ENCODE data around the gene GAB2. TPM values are rescaled to one million over a fixed set of nuclear protein-coding genes. Genes with fewer than 3 reads are reported as not detected.

The GAB2 gene
- total RNA-seq, 1 donor from 2014 or later, result 6.6 TPM

DNA sequence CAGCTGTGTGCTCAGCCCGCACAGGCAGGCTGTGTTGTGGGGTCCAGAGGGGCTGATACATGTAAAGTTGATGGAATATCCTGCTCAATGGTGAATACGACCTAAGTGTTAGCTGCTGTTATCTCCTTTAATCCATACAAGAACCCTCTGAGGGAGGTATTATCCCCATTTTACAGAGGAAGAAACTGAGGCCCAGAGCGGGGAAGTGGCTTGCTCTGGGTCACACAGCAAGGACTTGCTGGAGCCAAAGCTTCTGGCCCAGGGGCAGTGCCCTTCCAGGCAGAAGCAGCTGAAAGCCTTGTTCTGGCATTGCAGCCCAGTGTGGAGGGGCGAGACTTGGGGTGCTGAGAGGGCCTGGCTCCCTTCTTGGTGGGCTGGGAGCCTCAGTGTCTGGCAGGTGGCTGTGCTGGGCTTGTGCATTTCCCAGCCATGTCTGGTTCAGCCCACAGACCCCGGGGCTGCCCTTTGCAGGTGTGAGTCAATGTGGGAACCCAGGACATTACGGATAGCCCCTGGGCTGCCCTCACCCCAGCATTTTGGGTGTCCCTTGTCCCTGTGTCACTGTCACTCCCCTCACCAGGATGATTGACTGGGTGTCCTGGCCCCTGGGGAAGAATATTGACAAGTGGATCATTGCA lies 218.5 kb downstream of the GAB2 start:
- peaks cover 14% of the 10 kb centered on the region for H3K36me3 ChIP-seq (ENCODE audit: control insufficient read depth, insufficient read depth, low read length)
- DNase-seq (ENCODE audit: low read depth), result no peak
- TF ChIP-seq, protein P1, sequence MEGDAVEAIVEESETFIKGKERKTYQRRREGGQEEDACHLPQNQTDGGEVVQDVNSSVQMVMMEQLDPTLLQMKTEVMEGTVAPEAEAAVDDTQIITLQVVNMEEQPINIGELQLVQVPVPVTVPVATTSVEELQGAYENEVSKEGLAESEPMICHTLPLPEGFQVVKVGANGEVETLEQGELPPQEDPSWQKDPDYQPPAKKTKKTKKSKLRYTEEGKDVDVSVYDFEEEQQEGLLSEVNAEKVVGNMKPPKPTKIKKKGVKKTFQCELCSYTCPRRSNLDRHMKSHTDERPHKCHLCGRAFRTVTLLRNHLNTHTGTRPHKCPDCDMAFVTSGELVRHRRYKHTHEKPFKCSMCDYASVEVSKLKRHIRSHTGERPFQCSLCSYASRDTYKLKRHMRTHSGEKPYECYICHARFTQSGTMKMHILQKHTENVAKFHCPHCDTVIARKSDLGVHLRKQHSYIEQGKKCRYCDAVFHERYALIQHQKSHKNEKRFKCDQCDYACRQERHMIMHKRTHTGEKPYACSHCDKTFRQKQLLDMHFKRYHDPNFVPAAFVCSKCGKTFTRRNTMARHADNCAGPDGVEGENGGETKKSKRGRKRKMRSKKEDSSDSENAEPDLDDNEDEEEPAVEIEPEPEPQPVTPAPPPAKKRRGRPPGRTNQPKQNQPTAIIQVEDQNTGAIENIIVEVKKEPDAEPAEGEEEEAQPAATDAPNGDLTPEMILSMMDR (IDR thresholded peaks at IDR 0.05; ENCODE audit: insufficient read depth, low read length, severe bottlenecking), result no peak
- no peak for FAIRE-seq
- no peaks in the 10 kb centered on the region for H3K27me3 ChIP-seq (ENCODE audit: control insufficient read depth, insufficient read depth, low read length)
- H3K4me3 ChIP-seq (ENCODE audit: low read depth, low read length), result no peak overlapping the region

DNA sequence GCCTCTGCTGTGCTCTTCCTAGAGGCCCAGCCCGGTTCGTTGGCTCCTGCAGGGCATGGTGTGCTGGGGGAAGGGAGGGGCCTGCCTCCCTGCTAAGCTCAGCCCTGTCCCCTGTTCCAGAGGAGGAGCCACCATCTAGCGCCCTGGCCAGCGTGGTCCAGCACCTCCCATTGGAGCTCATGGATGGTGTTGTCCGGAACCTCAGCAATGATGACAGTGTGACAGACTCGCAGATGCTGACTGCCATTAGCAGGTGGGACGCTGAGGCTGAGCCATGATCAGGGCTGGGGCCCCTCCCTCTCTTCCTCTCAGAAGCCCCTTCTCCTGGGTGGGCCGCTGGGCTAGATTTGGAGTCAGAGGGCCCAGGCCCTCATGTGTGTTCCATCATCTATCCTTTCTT lies 219.8 kb downstream of the GAB2 start:
- TF ChIP-seq, protein P1 (IDR thresholded peaks at IDR 0.05; ENCODE audit: insufficient read depth, low read length, severe bottlenecking), result no peak
- FAIRE-seq, result no peak
- Histone ChIP-seq H3K4me3 (ENCODE audit: low read depth, low read length) (no peak overlapping the region), H3K36me3 (ENCODE audit: control insufficient read depth, insufficient read depth, low read length) (peaks cover 14% of the 10 kb centered on the region), H3K27me3 (ENCODE audit: control insufficient read depth, insufficient read depth, low read length) (no peaks in the 10 kb centered on the region)
- no peak for DNase-seq (ENCODE audit: low read depth)

DNA sequence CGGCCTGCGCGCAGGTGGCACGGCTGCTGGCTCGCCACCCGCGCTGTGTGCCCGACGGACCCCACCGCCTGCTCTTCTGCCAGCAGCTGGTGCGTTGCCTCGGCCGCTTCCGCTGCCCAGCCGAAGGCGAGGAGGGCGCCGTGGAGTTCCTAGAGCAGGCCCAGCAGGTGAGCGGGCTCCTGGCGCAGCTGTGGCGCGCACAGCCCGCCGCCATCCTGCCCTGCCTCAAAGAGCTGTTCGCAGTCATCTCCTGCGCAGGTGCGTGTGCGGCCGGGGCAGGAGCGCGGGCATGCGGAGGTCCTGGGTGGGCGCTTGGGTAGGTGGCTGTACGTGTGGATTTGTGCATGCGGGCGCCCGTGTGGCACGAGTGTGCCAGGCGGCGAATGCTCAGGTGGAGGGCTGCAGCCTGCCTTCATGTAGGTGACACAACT lies 220.9 kb downstream of the GAB2 start:
- peaks cover 14% of the 10 kb centered on the region for H3K36me3 ChIP-seq (ENCODE audit: control insufficient read depth, insufficient read depth, low read length)
- H3K4me3 ChIP-seq (ENCODE audit: low read depth, low read length), result no peak overlapping the region
- DNase-seq (ENCODE audit: low read depth) (no peak), FAIRE-seq (no peak)
- TF ChIP-seq, protein P1 (IDR thresholded peaks at IDR 0.05; ENCODE audit: insufficient read depth, low read length, severe bottlenecking), result no peak
- H3K27me3 ChIP-seq (ENCODE audit: control insufficient read depth, insufficient read depth, low read length), result no peaks in the 10 kb centered on the region

DNA sequence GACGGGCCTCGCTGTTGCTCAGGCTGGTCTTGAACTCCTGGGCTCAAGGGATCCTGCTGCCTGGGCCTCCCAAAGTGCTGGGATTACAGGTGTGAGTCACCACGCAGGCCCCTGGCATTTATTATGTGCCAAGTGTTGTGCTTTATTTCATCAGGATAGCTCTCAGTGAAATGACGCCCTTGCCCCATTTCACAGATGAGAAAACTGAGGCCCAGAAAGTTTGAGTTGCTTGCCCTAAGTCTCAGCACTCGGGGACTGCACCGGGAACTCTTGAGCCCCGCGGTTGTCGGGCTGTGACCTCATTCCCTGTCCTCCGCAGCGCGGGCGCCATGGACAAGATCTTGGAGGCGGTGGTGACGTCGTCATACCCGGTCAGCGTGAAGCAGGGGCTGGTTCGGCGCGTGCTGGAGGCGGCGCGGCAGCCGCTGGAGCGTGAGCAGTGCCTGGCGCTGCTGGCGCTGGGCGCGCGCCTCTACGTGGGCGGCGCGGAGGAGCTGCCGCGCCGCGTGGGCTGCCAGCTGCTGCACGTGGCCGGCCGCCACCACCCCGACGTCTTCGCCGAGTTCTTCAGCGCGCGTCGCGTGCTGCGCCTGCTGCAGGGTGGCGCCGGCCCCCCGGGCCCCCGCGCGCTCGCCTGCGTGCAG lies 221.6 kb downstream of the GAB2 start:
- no peak for DNase-seq (ENCODE audit: low read depth)
- Histone ChIP-seq H3K36me3 (ENCODE audit: control insufficient read depth, insufficient read depth, low read length) (peaks cover 14% of the 10 kb centered on the region), H3K27me3 (ENCODE audit: control insufficient read depth, insufficient read depth, low read length) (no peaks in the 10 kb centered on the region), H3K4me3 (ENCODE audit: low read depth, low read length) (no peak overlapping the region)
- FAIRE-seq, result no peak
- TF ChIP-seq, protein P1 (IDR thresholded peaks at IDR 0.05; ENCODE audit: insufficient read depth, low read length, severe bottlenecking), result no peak

DNA sequence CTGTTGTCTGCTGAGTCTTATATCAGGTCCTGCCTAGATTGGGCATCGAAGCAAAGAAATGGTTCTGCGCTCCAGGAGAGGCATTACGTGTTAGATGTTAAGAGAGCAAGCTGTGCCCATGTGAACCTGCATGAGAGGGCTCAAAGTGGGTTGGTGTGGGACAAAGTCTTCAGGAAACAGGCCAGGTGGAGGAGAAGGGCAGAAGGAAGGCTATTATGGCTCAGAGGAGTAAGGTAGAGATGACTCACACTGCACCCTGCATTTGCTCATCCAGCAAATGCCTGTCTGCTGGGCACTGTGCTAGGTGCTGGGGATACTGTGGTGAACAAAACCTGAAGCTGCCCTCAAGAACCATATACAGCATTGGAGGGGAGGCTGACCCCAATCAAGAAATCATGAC lies 223.1 kb downstream of the GAB2 start:
- no peak for FAIRE-seq
- no peaks in the 10 kb centered on the region for H3K27me3 ChIP-seq (ENCODE audit: control insufficient read depth, insufficient read depth, low read length)
- peak; percentile 59 for DNase-seq (ENCODE audit: low read depth)

More for the DNA sequence above, 223.1 kb downstream of the GAB2 start:
- no peak overlapping the region for H3K4me3 ChIP-seq (ENCODE audit: low read depth, low read length)
- H3K36me3 ChIP-seq (ENCODE audit: control insufficient read depth, insufficient read depth, low read length), result peaks cover 6% of the 10 kb centered on the region
- TF ChIP-seq, protein P1 (IDR thresholded peaks at IDR 0.05; ENCODE audit: insufficient read depth, low read length, severe bottlenecking), result no peak
